SK-N-SH treated with all-trans-retinoic acid at 6 μM for 48 hours (cell line): ENCODE data around the gene DDX49.

Experiments
- ATAC-seq: fragments of 200-7000 bp; cut with Tn5 transposase; 3 replicates; pipeline ENCODE4 v1.9.1; 2020; ENCODE audit warnings: mild to moderate bottlenecking, moderate library complexity
- ARNTL ChIP-seq: fragments of 450-650 bp; formaldehyde crosslinking; IDR thresholded peaks from 2 replicates; pipeline ENCODE4 v1.5.0; 2020; ENCODE audit warnings: low read depth, mild to moderate bottlenecking, moderate library complexity, borderline replicate concordance
- CSDC2 ChIP-seq: fragments of 250-450 bp; sonication (Bioruptor Pico); IDR thresholded peaks from 2 replicates; pipeline ENCODE4 v1.5.0; 2020; ENCODE audit warnings: mild to moderate bottlenecking, moderate library complexity
- GLIS3 ChIP-seq: fragments of 250-450 bp; sonication (Bioruptor Pico); IDR thresholded peaks from 2 replicates; pipeline ENCODE4 v1.5.0; 2020; ENCODE audit warnings: mild to moderate bottlenecking, moderate library complexity
- ISL1 ChIP-seq: fragments of 250-450 bp; sonication (Bioruptor Pico); IDR thresholded peaks from 2 replicates; pipeline ENCODE4 v2.1.2; 2022; ENCODE audit warnings: mild to moderate bottlenecking, moderate library complexity
- PPARA ChIP-seq: fragments of 250-450 bp; sonication (Bioruptor Pico); IDR thresholded peaks from 2 replicates; pipeline ENCODE4 v1.5.0; 2020; ENCODE audit warnings: mild to moderate bottlenecking, borderline replicate concordance
- RARB ChIP-seq: fragments of 250-450 bp; sonication (Bioruptor Pico); IDR thresholded peaks from 2 replicates; pipeline ENCODE4 v1.8.0; 2021; ENCODE audit warnings: mild to moderate bottlenecking, moderate library complexity
- SNAI2 ChIP-seq: fragments of 250-450 bp; sonication (Bioruptor Pico); IDR thresholded peaks from 2 replicates; pipeline ENCODE4 v1.5.0; 2020; ENCODE audit warnings: mild to moderate bottlenecking, moderate library complexity
- TCF4 ChIP-seq: fragments of 250-450 bp; sonication (Bioruptor Pico); IDR thresholded peaks from 2 replicates; pipeline ENCODE4 v1.8.0; 2021; ENCODE audit warnings: mild to moderate bottlenecking, moderate library complexity, borderline replicate concordance
- ZC3H10 ChIP-seq: fragments of 250-450 bp; sonication (Bioruptor Pico); IDR thresholded peaks from 2 replicates; pipeline ENCODE4 v1.5.1; 2021; ENCODE audit warnings: mild to moderate bottlenecking, moderate library complexity
- ZFP3 ChIP-seq: fragments of 250-450 bp; sonication (Bioruptor Pico); IDR thresholded peaks from 2 replicates; pipeline ENCODE4 v1.5.0; 2020; ENCODE audit warnings: mild to moderate bottlenecking, moderate library complexity
- ZNF565 ChIP-seq: fragments of 450-650 bp; formaldehyde crosslinking; conservative IDR thresholded peaks from 2 replicates; pipeline ENCODE4 v1.5.0; 2020; ENCODE audit warnings: low read depth, mild to moderate bottlenecking, moderate library complexity
- ZNF70 ChIP-seq: fragments of 450-650 bp; formaldehyde crosslinking; IDR thresholded peaks from 2 replicates; pipeline ENCODE4 v1.5.0; 2020; ENCODE audit warnings: mild to moderate bottlenecking, moderate library complexity
- ZNF8 ChIP-seq: fragments of 450-650 bp; formaldehyde crosslinking; IDR thresholded peaks from 2 replicates; pipeline ENCODE4 v1.5.0; 2020; ENCODE audit warnings: mild to moderate bottlenecking, moderate library complexity
- TF ChIP-seq, protein P1 (sequence below): fragments of 250-450 bp; sonication (Bioruptor Pico); IDR thresholded peaks from 2 replicates; pipeline ENCODE4 v1.5.1; 2020; ENCODE audit warnings: low read depth, mild to moderate bottlenecking, moderate library complexity
- TF ChIP-seq, protein P2 (sequence below): fragments of 250-450 bp; sonication (Bioruptor Pico); IDR thresholded peaks from 2 replicates; pipeline ENCODE4 v1.8.0; 2021; ENCODE audit warnings: low read depth, mild to moderate bottlenecking, moderate library complexity, borderline replicate concordance
- TF ChIP-seq, protein P3 (sequence below): fragments of 250-450 bp; sonication (Bioruptor Pico); IDR thresholded peaks from 2 replicates; pipeline ENCODE4 v1.8.0; 2020; ENCODE audit warnings: mild to moderate bottlenecking, moderate library complexity, borderline replicate concordance
- TF ChIP-seq, protein P4 (sequence below): fragments of 250-450 bp; sonication (Bioruptor Pico); IDR thresholded peaks from 2 replicates; pipeline ENCODE4 v1.5.0; 2020; ENCODE audit warnings: mild to moderate bottlenecking, moderate library complexity

DDX49 gene

DNA sequence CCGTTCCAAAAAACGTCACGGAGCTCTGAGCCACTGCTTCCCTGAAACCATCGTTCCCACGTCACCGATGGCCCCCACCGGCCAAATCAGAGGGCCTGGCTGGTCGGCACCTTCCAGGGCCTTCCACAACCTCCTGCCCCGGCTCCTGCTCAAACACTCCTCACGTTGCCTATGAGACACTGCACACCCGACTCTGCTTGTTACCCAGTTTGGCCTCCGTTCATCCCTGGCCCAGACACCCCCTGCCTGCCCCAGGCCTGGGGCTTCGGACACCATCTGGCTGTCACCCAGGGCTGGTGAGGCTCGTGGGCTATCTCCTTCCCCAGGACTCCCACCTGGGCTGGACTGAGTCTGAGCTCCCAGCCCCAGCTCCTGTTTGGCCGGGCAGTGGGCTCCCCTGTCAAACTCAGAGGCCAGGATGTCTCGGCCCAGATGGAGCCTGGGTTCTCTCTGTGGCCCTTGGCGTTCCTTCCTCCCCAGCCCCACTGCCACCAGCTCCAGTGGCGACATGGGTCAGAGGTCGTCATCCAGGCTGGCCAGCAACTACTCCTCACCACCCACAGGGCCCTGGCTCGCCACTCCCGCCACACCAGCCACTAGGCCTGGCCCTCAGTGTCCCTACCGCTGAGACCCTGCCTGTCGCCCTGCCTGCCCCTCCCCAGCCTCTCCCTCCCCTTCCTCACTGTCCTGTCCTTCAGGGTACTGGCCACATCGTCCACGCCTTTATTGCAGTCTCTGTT lies 41.3 kb upstream of the DDX49 start:
- TF ChIP-seq ZNF8 (CRISPR knock-in tag) (no peak), ARNTL (CRISPR knock-in tag) (no peak), ISL1 (CRISPR knock-in tag) (no peak), CSDC2 (CRISPR knock-in tag) (no peak), TCF4 (no peak)
- TF ChIP-seq, protein P1, sequence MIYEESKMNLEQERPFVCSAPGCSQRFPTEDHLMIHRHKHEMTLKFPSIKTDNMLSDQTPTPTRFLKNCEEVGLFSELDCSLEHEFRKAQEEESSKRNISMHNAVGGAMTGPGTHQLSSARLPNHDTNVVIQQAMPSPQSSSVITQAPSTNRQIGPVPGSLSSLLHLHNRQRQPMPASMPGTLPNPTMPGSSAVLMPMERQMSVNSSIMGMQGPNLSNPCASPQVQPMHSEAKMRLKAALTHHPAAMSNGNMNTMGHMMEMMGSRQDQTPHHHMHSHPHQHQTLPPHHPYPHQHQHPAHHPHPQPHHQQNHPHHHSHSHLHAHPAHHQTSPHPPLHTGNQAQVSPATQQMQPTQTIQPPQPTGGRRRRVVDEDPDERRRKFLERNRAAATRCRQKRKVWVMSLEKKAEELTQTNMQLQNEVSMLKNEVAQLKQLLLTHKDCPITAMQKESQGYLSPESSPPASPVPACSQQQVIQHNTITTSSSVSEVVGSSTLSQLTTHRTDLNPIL (CRISPR knock-in tag), result no peak
- ATAC-seq, result peak; percentile 7; the same call in 1 of the 3 replicates

DNA sequence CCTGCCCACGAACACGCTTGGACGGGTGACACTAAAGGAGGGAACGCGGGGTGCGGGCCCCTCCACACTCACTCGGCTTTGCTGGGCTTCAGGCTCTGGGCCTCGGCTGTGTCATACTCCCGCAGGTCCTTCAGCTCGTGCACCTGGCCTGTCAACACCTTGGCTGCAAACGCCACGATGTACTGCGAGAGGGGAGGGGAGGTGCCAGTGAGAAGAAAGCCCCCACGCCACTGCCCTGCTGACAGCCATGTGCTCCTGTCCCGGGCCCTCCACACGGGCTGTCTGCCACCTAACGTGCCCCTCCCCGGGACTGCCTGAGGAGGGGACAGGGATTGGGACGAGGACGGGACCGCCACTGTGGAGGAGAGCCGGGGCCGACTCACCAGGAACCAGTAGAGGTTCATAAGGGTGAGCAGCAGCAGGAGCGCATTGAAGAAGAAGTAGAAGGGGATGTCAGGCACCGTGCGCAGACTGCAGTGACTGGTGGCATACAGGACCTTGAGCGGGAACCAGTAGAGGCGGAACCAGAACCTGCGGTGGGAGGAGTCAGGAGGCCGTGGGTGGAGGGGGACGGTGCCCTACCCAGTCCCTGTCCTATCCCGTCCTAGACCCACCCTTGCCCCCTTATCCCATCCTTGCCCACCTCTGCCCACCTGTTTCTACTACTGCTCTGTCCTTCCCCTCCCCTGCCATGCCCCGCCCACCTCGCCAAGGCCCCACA lies 40.5 kb upstream of the DDX49 start:
- peak; percentile 14 for ATAC-seq
- no peak for TF ChIP-seq ZC3H10 (CRISPR knock-in tag)

DNA sequence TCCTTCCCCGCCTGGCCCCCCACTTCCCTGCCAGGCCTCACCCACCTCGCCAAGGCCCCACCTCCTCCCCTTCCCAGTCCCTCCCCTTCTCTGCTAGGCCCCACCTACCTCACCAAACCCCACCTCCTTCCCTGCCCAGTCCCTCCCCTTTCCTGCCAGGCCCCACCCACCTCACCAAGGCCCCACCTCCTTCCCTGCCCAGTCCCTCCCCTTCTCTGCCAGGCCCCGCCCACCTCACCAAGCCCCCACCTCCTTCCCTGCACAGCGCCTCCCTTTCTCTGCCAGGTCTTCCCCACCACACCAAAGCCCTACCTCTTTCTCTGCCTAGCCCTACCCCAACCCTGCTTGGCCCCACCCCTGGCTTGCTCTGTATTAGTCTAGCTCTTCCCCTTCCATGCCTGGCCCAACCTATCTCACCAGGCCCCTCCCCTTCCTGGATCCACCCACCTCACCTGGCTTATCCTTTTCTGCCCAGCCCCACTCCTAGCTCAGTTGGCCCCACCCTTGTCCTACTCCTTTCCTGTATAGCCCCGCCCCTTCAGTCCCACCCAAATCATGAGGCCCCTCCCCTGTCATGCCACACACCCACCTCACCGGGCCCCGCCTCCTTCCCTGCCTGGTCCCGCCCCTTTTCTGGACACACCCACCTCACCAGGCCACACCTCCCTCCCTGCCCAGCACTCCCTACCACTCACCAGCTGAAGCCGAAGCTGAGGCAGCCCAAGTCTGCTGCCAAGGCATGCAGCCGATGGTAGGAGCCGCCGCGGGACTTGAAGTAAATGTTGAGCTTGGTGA lies 39.7 kb upstream of the DDX49 start:
- ATAC-seq, result peak; percentile 65
- TF ChIP-seq PPARA, result no peak
- no peak for TF ChIP-seq ZNF70
- TF ChIP-seq ZNF565 (CRISPR knock-in tag), result no peak
- TF ChIP-seq GLIS3 (CRISPR knock-in tag), result no peak
- no peak for TF ChIP-seq CSDC2 (CRISPR knock-in tag)
- TF ChIP-seq, protein P2, sequence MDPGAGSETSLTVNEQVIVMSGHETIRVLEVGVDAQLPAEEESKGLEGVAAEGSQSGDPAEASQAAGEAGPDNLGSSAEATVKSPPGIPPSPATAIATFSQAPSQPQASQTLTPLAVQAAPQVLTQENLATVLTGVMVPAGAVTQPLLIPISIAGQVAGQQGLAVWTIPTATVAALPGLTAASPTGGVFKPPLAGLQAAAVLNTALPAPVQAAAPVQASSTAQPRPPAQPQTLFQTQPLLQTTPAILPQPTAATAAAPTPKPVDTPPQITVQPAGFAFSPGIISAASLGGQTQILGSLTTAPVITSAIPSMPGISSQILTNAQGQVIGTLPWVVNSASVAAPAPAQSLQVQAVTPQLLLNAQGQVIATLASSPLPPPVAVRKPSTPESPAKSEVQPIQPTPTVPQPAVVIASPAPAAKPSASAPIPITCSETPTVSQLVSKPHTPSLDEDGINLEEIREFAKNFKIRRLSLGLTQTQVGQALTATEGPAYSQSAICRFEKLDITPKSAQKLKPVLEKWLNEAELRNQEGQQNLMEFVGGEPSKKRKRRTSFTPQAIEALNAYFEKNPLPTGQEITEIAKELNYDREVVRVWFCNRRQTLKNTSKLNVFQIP, result no peak
- TF ChIP-seq ZFP3, result no peak

DNA sequence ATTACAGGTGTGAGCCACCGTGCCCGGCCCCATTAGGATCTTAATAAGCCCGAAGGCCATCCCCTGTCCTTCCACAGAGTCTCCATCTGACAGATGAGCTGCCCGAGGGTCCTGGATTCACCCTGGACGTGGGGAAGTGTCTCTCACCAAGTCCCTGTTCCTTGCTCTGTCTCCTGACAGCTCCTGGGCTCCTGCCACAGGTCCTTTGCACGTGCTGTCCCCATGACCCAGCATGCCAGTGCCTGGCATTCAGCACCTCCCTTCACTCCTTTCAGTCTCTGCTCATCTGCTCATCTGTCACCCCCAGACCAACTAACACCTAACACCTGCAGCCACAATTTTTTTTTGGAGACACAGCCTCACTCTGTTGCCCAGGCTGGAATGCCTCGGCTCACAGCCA lies 38.0 kb upstream of the DDX49 start:
- no peak for ATAC-seq
- TF ChIP-seq ISL1 (CRISPR knock-in tag), result no peak
- TF ChIP-seq, protein P3, sequence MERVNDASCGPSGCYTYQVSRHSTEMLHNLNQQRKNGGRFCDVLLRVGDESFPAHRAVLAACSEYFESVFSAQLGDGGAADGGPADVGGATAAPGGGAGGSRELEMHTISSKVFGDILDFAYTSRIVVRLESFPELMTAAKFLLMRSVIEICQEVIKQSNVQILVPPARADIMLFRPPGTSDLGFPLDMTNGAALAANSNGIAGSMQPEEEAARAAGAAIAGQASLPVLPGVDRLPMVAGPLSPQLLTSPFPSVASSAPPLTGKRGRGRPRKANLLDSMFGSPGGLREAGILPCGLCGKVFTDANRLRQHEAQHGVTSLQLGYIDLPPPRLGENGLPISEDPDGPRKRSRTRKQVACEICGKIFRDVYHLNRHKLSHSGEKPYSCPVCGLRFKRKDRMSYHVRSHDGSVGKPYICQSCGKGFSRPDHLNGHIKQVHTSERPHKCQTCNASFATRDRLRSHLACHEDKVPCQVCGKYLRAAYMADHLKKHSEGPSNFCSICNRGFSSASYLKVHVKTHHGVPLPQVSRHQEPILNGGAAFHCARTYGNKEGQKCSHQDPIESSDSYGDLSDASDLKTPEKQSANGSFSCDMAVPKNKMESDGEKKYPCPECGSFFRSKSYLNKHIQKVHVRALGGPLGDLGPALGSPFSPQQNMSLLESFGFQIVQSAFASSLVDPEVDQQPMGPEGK (CRISPR knock-in tag), result no peak
- no peak for TF ChIP-seq ZNF70
- TF ChIP-seq ZNF8 (CRISPR knock-in tag), result no peak
- TF ChIP-seq RARB (CRISPR knock-in tag), result no peak
- no peak for TF ChIP-seq SNAI2 (CRISPR knock-in tag)
- TF ChIP-seq GLIS3 (CRISPR knock-in tag), result no peak
- TF ChIP-seq ZNF565 (CRISPR knock-in tag), result no peak
- no peak for TF ChIP-seq CSDC2 (CRISPR knock-in tag)
- TF ChIP-seq PPARA, result no peak

DNA sequence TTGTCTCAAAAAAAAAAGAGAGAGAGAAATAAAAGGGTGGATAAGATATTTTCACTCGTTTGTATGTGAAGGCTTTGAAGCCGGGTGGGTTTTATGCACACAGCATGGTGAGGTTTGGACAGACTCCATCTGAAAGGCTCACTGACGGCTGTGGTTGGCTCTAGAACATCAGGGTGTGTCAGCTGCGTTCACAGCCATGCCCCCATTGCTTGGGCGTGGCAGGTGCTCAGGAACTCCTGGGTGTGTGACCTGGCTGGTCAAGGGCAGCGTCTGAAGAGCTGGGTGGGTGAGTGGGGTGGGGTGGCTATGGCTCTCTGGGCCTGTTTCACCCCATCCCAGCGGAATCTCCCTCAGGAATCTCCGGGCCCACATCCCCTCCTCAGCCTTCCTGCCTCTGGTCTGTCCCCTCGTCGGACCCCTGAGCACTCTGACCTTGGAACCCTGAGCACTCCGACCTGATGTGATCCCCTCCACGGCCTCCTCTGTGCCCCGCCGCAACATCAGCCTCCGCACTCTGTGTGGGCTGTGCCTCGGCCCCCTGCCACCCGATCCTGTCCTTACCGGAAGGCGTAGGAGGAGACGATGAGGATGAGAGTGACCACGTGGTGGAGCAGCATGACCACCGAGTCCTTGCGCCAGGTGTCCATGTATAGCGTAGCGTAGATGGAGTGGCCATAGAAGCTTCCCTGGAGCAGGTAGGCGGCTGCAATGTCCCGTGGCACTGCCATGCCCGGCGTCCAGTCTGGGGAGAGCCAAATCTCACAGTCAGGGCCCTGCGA lies 35.8 kb upstream of the DDX49 start:
- no peak for ATAC-seq
- TF ChIP-seq TCF4 (no peak), GLIS3 (CRISPR knock-in tag) (no peak)
- TF ChIP-seq, protein P4, sequence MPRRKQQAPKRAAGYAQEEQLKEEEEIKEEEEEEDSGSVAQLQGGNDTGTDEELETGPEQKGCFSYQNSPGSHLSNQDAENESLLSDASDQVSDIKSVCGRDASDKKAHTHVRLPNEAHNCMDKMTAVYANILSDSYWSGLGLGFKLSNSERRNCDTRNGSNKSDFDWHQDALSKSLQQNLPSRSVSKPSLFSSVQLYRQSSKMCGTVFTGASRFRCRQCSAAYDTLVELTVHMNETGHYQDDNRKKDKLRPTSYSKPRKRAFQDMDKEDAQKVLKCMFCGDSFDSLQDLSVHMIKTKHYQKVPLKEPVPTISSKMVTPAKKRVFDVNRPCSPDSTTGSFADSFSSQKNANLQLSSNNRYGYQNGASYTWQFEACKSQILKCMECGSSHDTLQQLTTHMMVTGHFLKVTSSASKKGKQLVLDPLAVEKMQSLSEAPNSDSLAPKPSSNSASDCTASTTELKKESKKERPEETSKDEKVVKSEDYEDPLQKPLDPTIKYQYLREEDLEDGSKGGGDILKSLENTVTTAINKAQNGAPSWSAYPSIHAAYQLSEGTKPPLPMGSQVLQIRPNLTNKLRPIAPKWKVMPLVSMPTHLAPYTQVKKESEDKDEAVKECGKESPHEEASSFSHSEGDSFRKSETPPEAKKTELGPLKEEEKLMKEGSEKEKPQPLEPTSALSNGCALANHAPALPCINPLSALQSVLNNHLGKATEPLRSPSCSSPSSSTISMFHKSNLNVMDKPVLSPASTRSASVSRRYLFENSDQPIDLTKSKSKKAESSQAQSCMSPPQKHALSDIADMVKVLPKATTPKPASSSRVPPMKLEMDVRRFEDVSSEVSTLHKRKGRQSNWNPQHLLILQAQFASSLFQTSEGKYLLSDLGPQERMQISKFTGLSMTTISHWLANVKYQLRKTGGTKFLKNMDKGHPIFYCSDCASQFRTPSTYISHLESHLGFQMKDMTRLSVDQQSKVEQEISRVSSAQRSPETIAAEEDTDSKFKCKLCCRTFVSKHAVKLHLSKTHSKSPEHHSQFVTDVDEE (CRISPR knock-in tag), result no peak
- TF ChIP-seq, protein P2, result no peak
